Stimulated activated naive CD8-positive, alpha-beta T cell treated with anti-CD3 and anti-CD28 coated beads, Interleukin-15, amount 100 ng/mL, for 72 hours (primary cell): ENCODE measurements around the gene ZWILCH.
"Not testable (repeated sequence)": the region's sequence is repeated elsewhere in the genome, so short reads cannot be mapped to it uniquely, and the experiment has no call there.

Experiments used
- ATAC-seq: fragments of 150-1000 bp; cut with Tn5 transposase; 2 replicates; pipeline ENCODE4 v1.10.0; 2021; ENCODE audit warnings: mild to moderate bottlenecking, moderate library complexity
- DNase-seq, 2 donors: peaks; one replicate each; pipeline ENCODE4 v3.0.0; 2021 to 2022
- H3K27ac Mint-ChIP-seq, 2 donors: one replicate each; pipeline ENCODE4 v1.8.0; 2022; ENCODE audit warnings: mild to moderate bottlenecking in 2 of 2, mixed read lengths in 2 of 2, moderate library complexity in 2 of 2
- H3K27me3 Mint-ChIP-seq: one replicate; pipeline ENCODE4 v1.8.0; 2022; ENCODE audit warnings: mixed read lengths
- H3K4me1 Mint-ChIP-seq: one replicate; pipeline ENCODE4 v1.8.0; 2022; ENCODE audit warnings: mild to moderate bottlenecking, mixed read lengths
- H3K4me3 Mint-ChIP-seq, 2 donors: one replicate each; pipeline ENCODE4 v1.8.0; 2022; ENCODE audit warnings: mild to moderate bottlenecking in 2 of 2, mixed read lengths in 2 of 2, moderate library complexity in 1 of 2
- H3K9me3 Mint-ChIP-seq, 2 donors: one replicate each; pipeline ENCODE4 v1.8.0; 2022; ENCODE audit warnings: mixed read lengths in 2 of 2

The ZWILCH gene

DNA sequence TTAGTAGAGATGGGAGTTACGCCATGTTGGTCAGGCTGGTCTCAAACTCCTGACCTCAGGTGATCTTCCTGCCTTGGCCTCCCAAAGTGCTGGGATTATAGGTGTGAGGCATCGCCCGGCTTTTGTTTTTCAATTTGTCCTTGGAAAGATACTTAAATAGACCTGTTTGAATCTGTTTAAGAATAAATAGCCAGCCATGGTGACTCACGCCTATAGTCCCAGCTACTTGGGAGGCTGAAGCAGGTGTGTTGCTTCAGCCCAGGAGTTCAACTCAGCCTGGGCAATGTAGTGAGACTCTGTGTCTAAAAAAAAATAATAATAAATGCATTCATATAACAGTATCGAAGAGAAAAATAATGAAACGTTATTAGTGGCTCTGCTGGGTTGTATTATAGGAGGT lies 24.9 kb upstream of the ZWILCH start:
- DNase-seq (no peak), ATAC-seq (no peak)
- H3K4me3 Mint-ChIP-seq, result no peak overlapping the region
- H3K4me1 Mint-ChIP-seq, result peaks cover 20% of the 10 kb centered on the region
- no peaks in the 10 kb centered on the region for H3K9me3 Mint-ChIP-seq
- H3K27ac Mint-ChIP-seq, result peak overlapping the region in 1 of 2 donors; percentile 8
- no peaks in the 10 kb centered on the region for H3K27me3 Mint-ChIP-seq

DNA sequence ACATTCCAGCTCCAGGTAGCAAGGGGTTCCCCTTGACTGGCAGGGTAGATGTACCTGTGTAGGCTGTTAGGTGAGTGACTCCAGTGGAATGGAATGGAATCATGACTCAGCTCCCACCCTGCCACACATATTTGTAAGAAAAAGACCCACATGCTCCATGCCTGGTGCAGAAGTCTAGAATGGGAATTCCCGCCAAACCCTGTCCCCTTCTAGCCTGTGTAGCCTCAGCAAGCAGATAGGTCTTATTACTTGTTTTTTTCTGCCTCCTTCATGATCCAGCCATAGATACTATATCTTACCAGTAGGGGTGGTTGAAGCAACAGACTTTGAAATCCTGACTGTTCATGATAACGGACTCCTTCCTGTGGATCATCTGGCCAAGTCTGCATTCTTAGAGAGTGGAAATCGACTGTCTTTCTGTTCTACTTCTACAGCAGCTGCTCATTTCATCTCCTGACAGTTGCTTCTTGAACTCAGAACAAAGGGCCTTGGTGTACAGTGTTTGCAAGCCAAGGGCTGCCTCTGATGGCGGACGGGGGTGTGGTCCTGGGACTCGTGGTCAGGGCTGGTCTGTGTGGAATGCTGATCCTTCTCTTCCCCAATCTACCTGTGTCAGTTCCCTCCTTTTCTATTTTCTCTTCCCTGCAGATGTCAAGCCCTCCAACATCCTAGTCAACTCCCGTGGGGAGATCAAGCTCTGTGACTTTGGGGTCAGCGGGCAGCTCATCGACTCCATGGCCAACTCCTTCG lies 23.8 kb upstream of the ZWILCH start:
- Mint-ChIP-seq H3K4me3 (no peak overlapping the region), H3K4me1 (peaks cover 10% of the 10 kb centered on the region), H3K27me3 (no peaks in the 10 kb centered on the region), H3K27ac (peak overlapping the region in 1 of 2 donors; percentile 60), H3K9me3 (no peaks in the 10 kb centered on the region)
- DNase-seq (no peak), ATAC-seq (no peak)

DNA sequence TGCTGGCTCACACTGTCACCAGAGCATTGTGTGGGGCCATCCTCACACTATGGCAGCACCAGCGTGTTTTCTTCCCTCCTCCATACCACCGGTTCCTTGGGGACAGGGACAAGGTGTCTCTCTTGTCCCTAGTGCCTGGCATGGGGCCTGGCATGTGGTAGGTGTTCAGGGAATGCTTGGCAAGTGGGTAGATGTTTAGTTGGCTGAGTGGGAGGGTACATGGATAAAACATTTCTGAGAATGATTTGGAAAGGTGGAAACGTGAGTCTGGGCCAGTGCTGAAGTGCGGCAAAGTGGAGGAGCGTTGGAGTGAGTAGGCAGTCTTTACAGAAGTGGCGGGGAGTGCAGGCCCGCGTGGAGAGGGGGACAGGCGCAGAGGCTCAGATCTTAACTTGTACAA lies 22.6 kb upstream of the ZWILCH start:
- Mint-ChIP-seq H3K27ac (peak overlapping the region in 1 of 2 donors; percentile 56), H3K9me3 (no peaks in the 10 kb centered on the region), H3K4me1 (no peaks in the 10 kb centered on the region), H3K4me3 (no peak overlapping the region), H3K27me3 (no peaks in the 10 kb centered on the region)
- ATAC-seq, result no peak
- no peak for DNase-seq

DNA sequence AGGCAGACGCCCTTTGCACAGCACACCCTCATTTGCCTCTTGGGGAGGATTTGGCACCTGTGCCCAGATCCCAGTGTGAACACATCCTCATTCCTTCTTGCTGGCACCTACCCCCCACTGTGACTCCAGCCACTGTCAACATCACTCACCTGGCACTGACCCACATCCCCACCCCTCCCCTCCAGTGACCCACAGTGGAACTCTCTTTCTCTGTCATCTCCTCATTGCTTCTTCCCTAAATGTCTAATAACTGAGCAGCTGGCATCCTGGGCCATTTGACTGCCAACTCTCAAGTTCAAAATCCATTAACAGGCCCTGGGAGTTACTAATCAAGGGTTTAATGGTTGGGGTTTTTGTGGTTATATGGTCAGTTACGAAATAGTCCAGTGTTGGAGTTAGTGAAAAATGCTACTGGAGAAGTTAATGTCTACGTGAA lies 22.0 kb upstream of the ZWILCH start:
- no peaks in the 10 kb centered on the region for H3K4me1 Mint-ChIP-seq
- H3K27ac Mint-ChIP-seq, result peak overlapping the region in 1 of 2 donors; percentile 56
- no peak overlapping the region for H3K4me3 Mint-ChIP-seq
- ATAC-seq (no peak), DNase-seq (no peak)
- no peaks in the 10 kb centered on the region for H3K9me3 Mint-ChIP-seq
- H3K27me3 Mint-ChIP-seq, result no peaks in the 10 kb centered on the region

DNA sequence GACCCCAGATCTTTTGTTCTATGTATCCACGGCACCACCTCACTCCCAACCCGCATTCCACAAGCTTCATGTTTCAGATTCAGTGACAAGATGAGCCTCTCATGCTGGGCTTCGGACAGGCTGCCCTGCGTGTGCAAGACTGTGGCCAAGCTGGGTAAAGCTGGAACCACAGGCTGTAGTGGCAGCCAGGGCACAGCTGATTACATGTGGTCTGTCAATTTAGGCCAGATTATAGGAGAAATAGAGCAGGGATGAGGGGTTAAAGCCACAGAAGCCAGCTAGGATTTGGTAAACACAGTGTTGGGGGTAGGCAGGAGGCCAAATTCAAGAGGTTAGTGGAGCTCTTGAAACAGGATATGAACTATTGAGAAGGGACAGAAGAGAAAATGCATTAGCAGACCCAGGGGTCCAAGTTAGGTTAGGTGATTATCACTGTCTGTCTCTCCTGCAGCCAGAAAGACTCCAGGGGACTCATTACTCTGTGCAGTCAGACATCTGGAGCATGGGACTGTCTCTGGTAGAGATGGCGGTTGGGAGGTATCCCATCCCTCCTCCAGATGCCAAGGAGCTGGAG lies 20.5 kb upstream of the ZWILCH start:
- ATAC-seq, result no peak
- Mint-ChIP-seq H3K4me3 (no peak overlapping the region), H3K27ac (peak overlapping the region in 1 of 2 donors; percentile 60), H3K9me3 (no peaks in the 10 kb centered on the region), H3K4me1 (no peaks in the 10 kb centered on the region), H3K27me3 (no peaks in the 10 kb centered on the region)
- no peak for DNase-seq

DNA sequence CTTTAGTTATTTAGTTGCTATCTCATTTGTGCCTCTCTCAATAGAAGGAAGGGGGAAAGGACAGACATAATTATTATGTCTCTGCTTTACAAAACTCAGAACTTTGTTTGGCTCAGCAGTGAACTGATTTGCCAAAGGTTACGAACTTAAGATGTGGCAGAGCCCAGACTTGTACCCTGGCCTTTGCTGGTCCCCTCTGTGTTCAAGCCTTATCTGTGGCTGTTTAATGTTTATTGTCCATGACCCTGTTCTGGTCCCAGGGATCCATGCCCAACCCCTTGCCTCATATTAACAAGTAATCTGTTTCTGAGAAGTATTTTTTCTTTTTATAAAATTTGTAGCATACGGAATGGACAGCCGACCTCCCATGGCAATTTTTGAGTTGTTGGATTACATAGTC lies 18.2 kb upstream of the ZWILCH start:
- peak overlapping the region in 1 of 2 donors; percentile 49 for H3K27ac Mint-ChIP-seq
- ATAC-seq, result no peak

DNA sequence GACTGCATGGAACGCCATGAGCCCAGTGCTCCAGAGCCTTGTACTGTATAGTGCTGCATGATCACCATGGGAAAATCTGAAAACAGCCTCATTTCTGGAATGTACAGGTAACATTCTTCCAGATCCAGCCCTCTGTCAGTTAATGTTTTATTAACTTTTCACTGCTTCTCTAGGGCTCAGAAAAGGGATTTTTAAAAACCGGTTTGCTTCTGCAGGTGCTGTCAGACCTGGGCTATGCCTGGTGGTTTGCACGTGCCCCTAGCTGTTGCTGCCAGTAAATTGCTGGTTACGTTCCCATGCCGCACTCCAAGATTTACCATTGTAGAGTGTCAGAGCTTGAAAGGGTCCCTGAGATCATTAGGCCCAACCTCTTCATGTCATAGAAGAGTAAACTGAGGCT lies 16.6 kb upstream of the ZWILCH start:
- no peak overlapping the region for H3K4me3 Mint-ChIP-seq
- ATAC-seq, result no peak
- no peaks in the 10 kb centered on the region for H3K9me3 Mint-ChIP-seq
- no peaks in the 10 kb centered on the region for H3K4me1 Mint-ChIP-seq
- H3K27me3 Mint-ChIP-seq, result no peaks in the 10 kb centered on the region
- DNase-seq, result no peak
- no peak overlapping the region for H3K27ac Mint-ChIP-seq

More for the DNA sequence above, 18.2 kb upstream of the ZWILCH start:
- no peaks in the 10 kb centered on the region for H3K27me3 Mint-ChIP-seq
- no peak for DNase-seq
- no peak overlapping the region for H3K4me3 Mint-ChIP-seq
- H3K9me3 Mint-ChIP-seq, result no peaks in the 10 kb centered on the region
- H3K4me1 Mint-ChIP-seq, result no peaks in the 10 kb centered on the region

DNA sequence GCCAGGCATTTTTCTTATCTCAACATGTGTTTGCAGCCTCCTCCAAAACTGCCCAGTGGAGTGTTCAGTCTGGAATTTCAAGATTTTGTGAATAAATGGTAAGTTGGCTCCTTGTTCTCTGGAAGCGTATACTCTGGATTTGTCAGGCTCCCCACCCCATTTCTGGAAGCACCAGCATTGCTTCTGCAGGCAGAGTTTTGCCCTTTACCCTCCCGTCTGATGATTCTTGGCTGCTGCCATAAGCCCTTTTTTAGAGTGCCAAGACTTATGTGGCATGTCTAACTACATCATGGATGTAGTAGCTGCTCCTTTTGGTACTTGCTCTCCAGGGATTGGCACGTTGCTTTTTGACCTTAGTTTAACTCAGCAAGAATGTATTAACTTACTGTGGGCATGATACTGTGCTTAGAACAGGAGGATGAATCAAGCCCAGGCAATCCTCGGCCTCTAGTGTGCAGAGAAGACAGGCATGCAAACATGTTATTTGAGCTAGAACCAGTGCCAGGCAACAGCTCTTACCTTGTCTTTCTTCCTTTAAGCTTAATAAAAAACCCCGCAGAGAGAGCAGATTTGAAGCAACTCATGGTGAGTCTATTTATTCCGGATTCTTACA lies 15.8 kb upstream of the ZWILCH start:
- H3K27me3 Mint-ChIP-seq, result no peaks in the 10 kb centered on the region
- H3K27ac Mint-ChIP-seq, result peak overlapping the region; percentile 1 to 51
- peaks cover 3% of the 10 kb centered on the region for H3K4me1 Mint-ChIP-seq
- H3K4me3 Mint-ChIP-seq, result no peak overlapping the region
- no peak for ATAC-seq
- no peak for DNase-seq
- no peaks in the 10 kb centered on the region for H3K9me3 Mint-ChIP-seq

DNA sequence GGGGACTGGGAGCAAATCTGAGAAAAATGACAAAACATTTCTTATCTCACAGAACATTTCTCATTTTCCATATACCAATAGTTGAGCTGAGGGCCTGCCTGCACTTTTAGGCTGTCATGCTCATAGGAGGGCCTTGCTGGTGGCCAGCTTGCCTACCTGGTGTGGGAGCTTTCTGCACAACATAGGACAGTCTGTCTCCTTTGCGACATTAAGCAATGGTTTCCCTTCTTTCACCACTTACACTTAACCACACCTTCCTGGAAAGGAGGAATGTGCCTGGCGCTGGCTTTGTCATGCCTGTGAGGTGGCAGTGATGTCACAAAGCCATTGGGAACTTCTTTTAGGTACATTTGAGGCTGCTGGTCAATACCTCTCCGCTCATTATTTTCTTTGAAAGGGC lies 13.3 kb upstream of the ZWILCH start:
- Mint-ChIP-seq H3K27me3 (no peaks in the 10 kb centered on the region), H3K4me3 (no peak overlapping the region), H3K27ac (peak overlapping the region; percentile 49 to 60), H3K9me3 (no peaks in the 10 kb centered on the region), H3K4me1 (peaks cover 21% of the 10 kb centered on the region)
- ATAC-seq (no peak), DNase-seq (no peak)

DNA sequence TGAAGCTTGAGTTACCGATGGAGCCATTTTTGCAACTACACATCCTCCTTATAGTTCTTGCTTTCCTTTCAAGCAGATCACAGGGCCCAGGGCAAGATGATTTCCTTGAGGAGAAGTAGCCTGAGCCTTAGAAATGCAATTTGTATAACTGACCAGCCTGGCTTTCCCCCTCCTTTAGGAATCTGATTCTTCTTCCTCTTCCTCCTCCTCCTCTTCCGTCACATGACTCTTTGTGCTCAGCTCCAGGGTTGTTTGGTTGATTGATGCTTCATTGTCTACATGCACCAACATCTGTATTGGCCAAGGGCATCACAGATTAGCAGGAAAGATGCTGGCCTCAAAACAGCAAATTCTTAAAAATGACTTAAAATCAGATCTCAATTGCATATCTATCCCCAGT lies 10.9 kb upstream of the ZWILCH start:
- Mint-ChIP-seq H3K27ac (no peak overlapping the region), H3K4me1 (peaks cover 36% of the 10 kb centered on the region), H3K9me3 (no peaks in the 10 kb centered on the region), H3K27me3 (no peaks in the 10 kb centered on the region), H3K4me3 (no peak overlapping the region)
- DNase-seq (no peak), ATAC-seq (no peak)

DNA sequence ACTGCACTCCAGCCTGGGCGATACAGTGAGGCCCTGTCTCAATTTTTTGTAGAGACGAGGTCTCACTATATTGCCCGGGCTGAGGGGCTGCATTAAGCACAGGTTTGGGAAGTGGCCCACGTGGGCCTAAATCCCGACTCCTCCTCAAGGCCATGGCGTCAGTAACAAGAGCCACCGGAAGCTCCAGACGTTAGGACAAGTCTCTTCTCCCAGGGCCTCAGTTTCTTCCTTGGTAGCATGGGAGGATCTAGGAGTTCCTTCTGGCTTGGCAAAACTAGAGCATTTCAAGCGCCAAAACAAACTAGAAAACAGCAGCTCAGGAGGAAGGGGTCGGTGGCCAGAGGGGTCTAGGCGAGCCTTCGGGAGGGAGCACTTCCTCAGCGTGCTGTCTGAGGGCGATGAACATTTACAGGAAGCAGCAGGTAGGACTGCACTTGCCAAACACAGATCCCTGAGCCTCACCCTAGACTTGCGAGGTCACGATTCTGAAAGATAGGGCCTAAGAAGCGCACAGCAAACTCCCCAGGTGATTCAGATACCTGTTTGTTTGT lies 8.1 kb upstream of the ZWILCH start:
- H3K27me3 Mint-ChIP-seq, result no peaks in the 10 kb centered on the region
- H3K4me3 Mint-ChIP-seq, result peak overlapping the region; percentile 95 to 97
- peak; percentile 54 for ATAC-seq
- peaks cover 58% of the 10 kb centered on the region for H3K4me1 Mint-ChIP-seq
- no peaks in the 10 kb centered on the region for H3K9me3 Mint-ChIP-seq
- peak overlapping the region; percentile 97 to 99 for H3K27ac Mint-ChIP-seq
- no peak for DNase-seq

DNA sequence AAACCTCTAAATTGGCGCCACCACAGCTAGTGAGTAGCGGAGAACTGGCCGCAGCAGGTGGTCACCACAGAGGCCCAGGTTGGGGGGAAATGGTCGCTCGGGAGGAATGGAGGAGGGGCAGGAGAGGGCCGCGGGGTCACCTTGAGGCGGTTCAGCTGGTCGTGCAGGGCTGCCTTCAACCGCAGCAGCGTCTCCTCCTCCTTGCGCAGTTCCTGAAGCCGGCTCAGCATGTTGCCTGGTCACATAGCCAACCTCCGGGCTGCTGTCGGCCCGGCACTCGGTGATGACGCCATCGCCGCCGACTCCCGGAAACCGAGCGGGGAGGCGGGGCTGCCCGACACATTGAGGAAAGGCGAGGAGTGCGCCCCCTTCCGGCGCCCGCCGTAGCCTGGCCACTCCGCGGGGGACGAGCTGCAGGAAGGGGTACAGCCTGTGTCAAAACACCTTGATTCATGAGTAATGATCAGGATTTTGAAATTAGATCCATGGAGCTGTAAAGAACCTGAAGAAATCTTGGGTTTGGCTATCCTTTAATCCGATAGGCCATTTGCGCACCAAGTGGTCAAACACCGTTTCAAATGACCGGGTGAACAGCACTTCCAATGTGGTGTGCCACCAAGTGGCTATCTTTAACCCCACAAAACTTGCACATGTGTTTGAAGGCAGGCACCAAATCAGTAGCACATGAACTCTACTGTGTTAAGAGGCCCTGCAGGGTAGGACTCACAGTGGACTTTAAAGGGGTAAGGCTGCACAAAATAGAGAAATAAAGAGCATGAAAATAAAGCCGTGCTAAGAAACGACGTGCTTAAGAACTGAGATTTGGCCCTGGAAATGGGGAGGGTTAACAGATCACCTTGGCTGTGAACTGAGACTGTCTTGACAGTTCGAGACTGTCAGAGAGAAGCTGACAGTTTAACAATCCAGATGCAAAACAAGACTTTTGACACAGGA lies 7.3 kb upstream of the ZWILCH start, which contains the start of gene SNAPC5:
TSS of gene SNAPC5 (minus strand) at position 261 of the 954 bp plus-strand sequence. CDS start at position 230, 31 bp downstream.
- peaks cover 66% of the 10 kb centered on the region for H3K4me1 Mint-ChIP-seq
- no peaks in the 10 kb centered on the region for H3K9me3 Mint-ChIP-seq
- H3K27me3 Mint-ChIP-seq, result no peaks in the 10 kb centered on the region
- H3K27ac Mint-ChIP-seq, result peak within 1 kb of the TSS; percentile 97 to 99
- peak within 1 kb of the TSS; percentile 95 to 97 for H3K4me3 Mint-ChIP-seq
- ATAC-seq (peak; percentile 90), DNase-seq (peak; percentile 98)

DNA sequence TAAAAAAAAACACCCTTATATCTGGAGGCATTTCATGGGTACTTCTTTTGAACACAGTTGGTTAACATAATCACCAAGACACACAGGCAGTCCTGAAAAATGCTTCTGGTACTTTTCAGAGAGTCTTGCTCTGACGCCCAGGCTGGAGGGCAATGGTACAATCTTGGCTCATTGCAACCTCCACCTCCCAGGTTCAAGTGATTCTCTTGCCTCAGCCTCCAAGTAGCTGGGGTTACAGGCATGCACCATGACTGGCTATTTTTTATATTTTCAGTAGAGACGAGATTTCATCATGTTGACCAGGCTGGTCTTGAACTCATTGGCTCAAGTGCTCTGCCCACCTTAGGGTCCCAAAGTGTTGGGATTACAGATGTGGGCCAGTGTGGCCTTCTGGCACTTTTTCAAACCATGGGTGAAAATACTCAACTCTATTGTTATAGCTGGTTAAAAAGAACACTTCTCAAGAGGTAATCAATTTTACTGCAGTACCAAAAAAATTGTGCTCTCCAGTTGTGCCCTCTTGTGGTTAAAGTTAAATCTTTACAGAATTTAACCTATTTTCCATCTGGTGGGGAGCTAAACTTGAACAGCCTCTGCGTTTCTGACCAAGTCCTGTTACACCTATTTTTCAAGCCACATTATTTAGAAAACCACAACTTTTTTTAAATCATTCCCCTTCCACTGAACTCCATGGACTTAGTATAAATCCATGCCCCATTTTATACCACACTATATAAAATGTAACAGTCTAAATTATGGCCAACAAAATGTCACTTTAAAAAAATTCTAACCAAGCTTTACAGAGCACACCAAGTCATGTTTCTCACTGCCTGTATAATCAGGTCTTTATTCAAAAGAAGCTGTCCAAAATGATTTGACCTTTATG lies 6.4 kb upstream of the ZWILCH start:
- no peaks in the 10 kb centered on the region for H3K27me3 Mint-ChIP-seq
- H3K27ac Mint-ChIP-seq, result peak overlapping the region in 1 of 2 donors; percentile 42
- peak in 1 of 2 donors; percentile 13 for DNase-seq
- H3K4me3 Mint-ChIP-seq, result no peak overlapping the region
- no peaks in the 10 kb centered on the region for H3K9me3 Mint-ChIP-seq
- peaks cover 72% of the 10 kb centered on the region for H3K4me1 Mint-ChIP-seq
- no peak for ATAC-seq

DNA sequence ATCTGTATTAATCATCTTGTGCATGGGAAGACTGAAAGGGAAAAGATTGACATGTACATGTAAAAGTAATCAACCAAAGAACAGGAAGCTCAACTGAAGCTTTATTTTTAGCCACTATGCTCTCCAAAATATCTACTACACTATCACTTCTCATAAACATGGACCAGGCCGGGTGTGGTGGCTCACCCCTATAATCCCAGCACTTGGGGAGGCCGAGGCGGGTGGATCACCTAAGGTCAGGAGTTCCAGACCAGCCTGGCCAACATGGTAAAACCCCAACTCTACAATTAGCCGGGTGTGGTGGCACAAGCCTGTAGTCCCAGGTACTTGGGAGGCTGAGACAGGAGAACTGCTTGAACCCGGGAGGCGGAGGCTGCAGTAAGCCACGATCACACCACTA lies 4.8 kb upstream of the ZWILCH start:
- Mint-ChIP-seq H3K4me1 (peaks cover 66% of the 10 kb centered on the region), H3K27ac (peak overlapping the region in 1 of 2 donors; percentile 87)
- not testable (repeated sequence) for ATAC-seq, DNase-seq, H3K27me3 Mint-ChIP-seq, H3K9me3 Mint-ChIP-seq, H3K4me3 Mint-ChIP-seq
